K562 (cell line): ENCODE results near the gene SPINK9. TPM values are rescaled to one million over a fixed set of nuclear protein-coding genes. Genes with fewer than 3 reads are reported as not detected.

ENCODE experiments used
- CREB1 ChIP-seq, 2 experiments: sonication (generic) in 1 of 2; formaldehyde crosslinking in 1 of 2; IDR thresholded peaks; 2 replicates each; pipeline versions ENCODE4 v1.6.1 to v1.8.0; 2012 to 2022; ENCODE audit warnings: inconsistent platforms in 1 of 2, mild to moderate bottlenecking in 1 of 2, missing genetic modification reagents in 1 of 2, moderate library complexity in 1 of 2
- GATAD2A ChIP-seq: fragments of 450-650 bp; IDR thresholded peaks from 2 replicates; pipeline ENCODE4 v1.6.1; 2017
- HNRNPL ChIP-seq: fragments of 200-400 bp; formaldehyde crosslinking; IDR thresholded peaks from 2 replicates; pipeline ENCODE4 v1.6.1; 2017; ENCODE audit warnings: low read depth, mild to moderate bottlenecking, low read length
- MCM5 ChIP-seq: fragments of 450-650 bp; IDR thresholded peaks from 2 replicates; pipeline ENCODE4 v1.6.1; 2016; ENCODE audit warnings: low read depth
- POLR3G ChIP-seq: IDR thresholded peaks from 2 replicates; pipeline ENCODE4 v1.6.1; 2011; ENCODE audit not compliant: insufficient read length, insufficient replicate concordance; ENCODE audit errors: extremely low read depth
- SAFB ChIP-seq: fragments of 200-400 bp; formaldehyde crosslinking; IDR thresholded peaks from 2 replicates; pipeline ENCODE4 v1.6.1; 2017; ENCODE audit warnings: low read depth, low read length, borderline replicate concordance
- SAFB2 ChIP-seq: fragments of 200-400 bp; formaldehyde crosslinking; IDR thresholded peaks from 2 replicates; pipeline ENCODE4 v1.6.1; 2018; ENCODE audit warnings: borderline replicate concordance, low read length, low read depth, moderate library complexity; ENCODE audit not compliant: severe bottlenecking
- SREBF1 ChIP-seq: fragments of 150-350 bp; IDR thresholded peaks from 2 replicates; pipeline ENCODE4 v1.6.1; 2014; ENCODE audit warnings: antibody characterized with exemption, low read depth, low read length, borderline replicate concordance
- TCF7L2 ChIP-seq: fragments of 150-350 bp; IDR thresholded peaks from 2 replicates; pipeline ENCODE4 v1.6.1; 2016; ENCODE audit warnings: low read depth, mild to moderate bottlenecking, low read length, moderate library complexity
- ZNF408 ChIP-seq: fragments of 250-450 bp; sonication (Bioruptor Pico); IDR thresholded peaks from 2 replicates; pipeline ENCODE4 v1.4.0; 2020; ENCODE audit warnings: low read depth, mild to moderate bottlenecking, moderate library complexity
- ZZZ3 ChIP-seq: fragments of 450-650 bp; IDR thresholded peaks from 2 replicates; pipeline ENCODE4 v1.6.1; 2016; ENCODE audit warnings: antibody characterized with exemption, mild to moderate bottlenecking, moderate library complexity
- polyA plus RNA-seq, 8 experiments: library from polyadenylated mRNA; depleted of rRNA in 4 of 8; stranded (reverse) in 5 of 8; unstranded in 3 of 8; fragments of >200 nt; fragmentation: Nextera tagmentation in 2 of 8; fragmentation: Illumina TruSeq in 1 of 8; extraction: Ambion mirVana in 2 of 8; extraction: Trizol in 1 of 8; gene quantifications; 2 replicates each; pipeline versions ENCODE4 v1.2.1 to v1.2.3, GENCODE V29; 2011 to 2014; ENCODE audit warnings: inconsistent platforms in 1 of 8, missing spikeins in 1 of 8
- total RNA-seq, 7 experiments: library from RNA; depleted of rRNA in 6 of 7; stranded (reverse); fragments of >200 nt in 6 of 7; fragmentation: Illumina TruSeq in 2 of 7; extraction: Trizol in 2 of 7; gene quantifications; 2 replicates each; pipeline versions ENCODE4 v1.2.1 to v1.2.3, GENCODE V29; 2011 to 2021; ENCODE audit warnings: low replicate concordance in 1 of 7
- TF ChIP-seq, protein P1 (sequence below): fragments of 450-650 bp; formaldehyde crosslinking; IDR thresholded peaks from 2 replicates; pipeline ENCODE4 v1.4.0; 2022; ENCODE audit warnings: missing genetic modification characterization
- TF ChIP-seq, protein P2 (sequence below): fragments of 250-450 bp; sonication (Bioruptor Pico); IDR thresholded peaks from 2 replicates; pipeline ENCODE4 v1.5.0; 2021
- TF ChIP-seq, protein P3 (sequence below): fragments of 250-450 bp; sonication (Bioruptor Pico); IDR thresholded peaks from 2 replicates; pipeline ENCODE4 v1.5.0; 2021; ENCODE audit warnings: mild to moderate bottlenecking, moderate library complexity
- TF ChIP-seq, protein P4 (sequence below), 2 experiments: fragments of 150-350 bp in 1 of 2; IDR thresholded peaks; 2 replicates each; pipeline ENCODE4 v1.6.1; 2012 to 2016; ENCODE audit warnings: low read depth in 2 of 2, low read length in 2 of 2, mild to moderate bottlenecking in 1 of 2, moderate library complexity in 1 of 2
- TF ChIP-seq, protein P5 (sequence below): sonication (generic); formaldehyde crosslinking; IDR thresholded peaks from 2 replicates; pipeline ENCODE4 v1.8.0; 2022; ENCODE audit warnings: missing genetic modification reagents, mild to moderate bottlenecking, moderate library complexity, borderline replicate concordance

The SPINK9 gene
- total and polyA plus RNA-seq, 9 of the 15 experiments (the other 6 are each of a cell fraction or from before 2014, with no cell fraction given) = not detected

DNA sequence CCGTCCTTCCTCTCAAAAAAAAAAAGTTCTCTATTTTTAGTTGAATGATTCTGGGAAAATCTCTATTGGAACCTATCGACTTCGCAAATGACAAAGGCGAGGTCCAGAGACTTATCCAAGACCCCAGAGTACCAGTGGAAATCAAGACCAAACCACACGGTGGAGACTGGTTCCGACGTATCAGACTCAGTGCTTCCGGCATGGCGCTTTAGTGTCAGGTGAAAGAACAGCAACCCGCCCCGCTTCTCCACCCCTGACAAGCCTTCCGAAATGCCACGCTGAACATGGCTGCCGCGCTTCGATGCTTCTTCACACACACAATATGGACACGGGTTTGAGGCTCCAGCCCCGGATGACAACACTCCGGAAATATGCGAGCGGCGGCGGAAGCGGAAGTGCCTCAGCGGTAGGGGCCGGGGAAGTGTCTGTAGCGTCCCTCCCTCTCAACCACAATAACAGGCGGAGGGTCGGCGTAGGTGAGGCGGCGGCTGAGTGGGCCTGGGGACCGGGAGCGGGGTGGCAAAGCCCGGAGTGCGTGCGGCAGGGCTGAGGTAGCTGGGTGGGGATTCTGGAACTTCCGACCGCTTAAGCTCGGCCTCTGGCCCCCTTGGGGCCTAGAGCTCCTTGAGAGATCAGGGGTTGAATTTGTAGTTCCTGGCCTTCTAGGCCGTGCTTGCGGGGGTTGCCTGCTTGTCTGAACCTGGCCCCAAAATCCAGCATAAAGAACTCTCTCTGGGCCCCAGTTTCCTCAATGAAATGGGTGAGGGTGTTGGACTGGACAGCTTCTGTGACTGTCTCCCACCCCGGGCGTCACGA, 48.4 kb downstream of the SPINK9 start, which contains the start of gene FBXO38 (continued):
- TF ChIP-seq, protein P1, sequence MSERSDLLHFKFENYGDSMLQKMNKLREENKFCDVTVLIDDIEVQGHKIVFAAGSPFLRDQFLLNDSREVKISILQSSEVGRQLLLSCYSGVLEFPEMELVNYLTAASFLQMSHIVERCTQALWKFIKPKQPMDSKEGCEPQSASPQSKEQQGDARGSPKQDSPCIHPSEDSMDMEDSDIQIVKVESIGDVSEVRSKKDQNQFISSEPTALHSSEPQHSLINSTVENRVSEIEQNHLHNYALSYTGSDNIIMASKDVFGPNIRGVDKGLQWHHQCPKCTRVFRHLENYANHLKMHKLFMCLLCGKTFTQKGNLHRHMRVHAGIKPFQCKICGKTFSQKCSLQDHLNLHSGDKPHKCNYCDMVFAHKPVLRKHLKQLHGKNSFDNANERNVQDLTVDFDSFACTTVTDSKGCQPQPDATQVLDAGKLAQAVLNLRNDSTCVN = peak; percentile 3; the same call in 1 of the 2 replicates
- no peak for TF ChIP-seq SAFB
- no peak for TF ChIP-seq ZNF408 (CRISPR knock-in tag)
- TF ChIP-seq, protein P2, sequence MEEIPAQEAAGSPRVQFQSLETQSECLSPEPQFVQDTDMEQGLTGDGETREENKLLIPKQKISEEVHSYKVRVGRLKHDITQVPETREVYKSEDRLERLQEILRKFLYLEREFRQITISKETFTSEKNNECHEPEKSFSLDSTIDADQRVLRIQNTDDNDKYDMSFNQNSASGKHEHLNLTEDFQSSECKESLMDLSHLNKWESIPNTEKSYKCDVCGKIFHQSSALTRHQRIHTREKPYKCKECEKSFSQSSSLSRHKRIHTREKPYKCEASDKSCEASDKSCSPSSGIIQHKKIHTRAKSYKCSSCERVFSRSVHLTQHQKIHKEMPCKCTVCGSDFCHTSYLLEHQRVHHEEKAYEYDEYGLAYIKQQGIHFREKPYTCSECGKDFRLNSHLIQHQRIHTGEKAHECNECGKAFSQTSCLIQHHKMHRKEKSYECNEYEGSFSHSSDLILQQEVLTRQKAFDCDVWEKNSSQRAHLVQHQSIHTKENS (CRISPR knock-in tag) = no peak
- TF ChIP-seq, protein P3, sequence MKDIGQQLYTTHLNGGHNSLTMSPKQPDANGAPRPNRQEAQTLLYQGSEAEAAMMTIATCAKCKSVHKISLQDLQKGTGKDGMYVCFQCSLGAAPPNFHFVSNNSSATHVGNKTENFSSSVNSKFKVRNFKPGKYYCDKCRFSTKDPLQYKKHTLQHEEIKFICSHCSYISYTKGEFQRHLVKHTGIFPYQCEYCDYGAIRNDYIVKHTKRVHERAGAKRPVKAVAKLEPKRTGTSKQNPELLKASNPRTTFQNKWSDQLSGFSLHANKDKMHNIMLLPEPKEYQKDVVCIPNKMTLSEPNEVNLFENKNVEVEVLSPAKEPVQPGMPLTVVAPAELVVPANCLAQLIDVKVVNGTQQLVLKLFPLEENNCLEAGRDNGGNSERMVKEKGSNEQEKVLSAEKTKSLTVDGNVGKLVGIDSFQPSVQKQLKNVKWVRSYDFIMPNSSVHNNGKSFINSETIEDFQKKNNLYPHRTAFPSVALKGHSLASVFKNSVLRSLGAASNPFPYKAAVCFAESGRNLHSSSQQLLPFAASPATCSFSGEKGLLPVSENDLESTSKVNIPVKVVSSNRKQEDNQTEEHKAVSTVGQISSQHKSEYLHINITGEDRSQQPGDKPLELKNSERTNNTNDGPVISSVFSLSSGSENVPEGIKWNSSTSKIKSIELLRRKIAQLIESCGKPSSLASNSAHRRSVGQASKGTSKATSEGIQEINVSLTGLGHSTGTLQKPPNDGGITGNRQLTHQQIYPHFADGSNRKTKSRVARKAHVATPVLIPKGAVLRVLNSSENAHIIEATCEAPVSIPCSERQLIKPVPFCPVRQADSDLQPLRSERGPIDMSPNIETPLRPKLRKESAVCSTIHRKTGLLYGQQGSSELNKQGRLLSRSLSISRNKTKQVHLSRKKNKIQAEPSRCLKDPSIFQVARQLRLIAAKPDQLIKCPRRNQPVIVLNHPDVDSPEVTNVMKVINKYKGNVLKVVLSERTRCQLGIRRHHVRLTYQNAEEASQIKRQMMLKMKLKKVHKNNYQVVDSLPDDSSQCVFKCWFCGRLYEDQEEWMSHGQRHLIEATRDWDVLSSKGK = no peak
- TF ChIP-seq SREBF1 = no peak
- no peak for TF ChIP-seq MCM5
- TF ChIP-seq HNRNPL = no peak
- no peak for TF ChIP-seq GATAD2A
- TF ChIP-seq TCF7L2 = no peak
- TF ChIP-seq CREB1 (IDR thresholded peaks at IDR 0.05) = peak; percentile 77
- TF ChIP-seq CREB1 (CRISPR knock-in tag; IDR thresholded peaks at IDR 0.05) = peak; percentile 69
- TF ChIP-seq, protein P4, sequence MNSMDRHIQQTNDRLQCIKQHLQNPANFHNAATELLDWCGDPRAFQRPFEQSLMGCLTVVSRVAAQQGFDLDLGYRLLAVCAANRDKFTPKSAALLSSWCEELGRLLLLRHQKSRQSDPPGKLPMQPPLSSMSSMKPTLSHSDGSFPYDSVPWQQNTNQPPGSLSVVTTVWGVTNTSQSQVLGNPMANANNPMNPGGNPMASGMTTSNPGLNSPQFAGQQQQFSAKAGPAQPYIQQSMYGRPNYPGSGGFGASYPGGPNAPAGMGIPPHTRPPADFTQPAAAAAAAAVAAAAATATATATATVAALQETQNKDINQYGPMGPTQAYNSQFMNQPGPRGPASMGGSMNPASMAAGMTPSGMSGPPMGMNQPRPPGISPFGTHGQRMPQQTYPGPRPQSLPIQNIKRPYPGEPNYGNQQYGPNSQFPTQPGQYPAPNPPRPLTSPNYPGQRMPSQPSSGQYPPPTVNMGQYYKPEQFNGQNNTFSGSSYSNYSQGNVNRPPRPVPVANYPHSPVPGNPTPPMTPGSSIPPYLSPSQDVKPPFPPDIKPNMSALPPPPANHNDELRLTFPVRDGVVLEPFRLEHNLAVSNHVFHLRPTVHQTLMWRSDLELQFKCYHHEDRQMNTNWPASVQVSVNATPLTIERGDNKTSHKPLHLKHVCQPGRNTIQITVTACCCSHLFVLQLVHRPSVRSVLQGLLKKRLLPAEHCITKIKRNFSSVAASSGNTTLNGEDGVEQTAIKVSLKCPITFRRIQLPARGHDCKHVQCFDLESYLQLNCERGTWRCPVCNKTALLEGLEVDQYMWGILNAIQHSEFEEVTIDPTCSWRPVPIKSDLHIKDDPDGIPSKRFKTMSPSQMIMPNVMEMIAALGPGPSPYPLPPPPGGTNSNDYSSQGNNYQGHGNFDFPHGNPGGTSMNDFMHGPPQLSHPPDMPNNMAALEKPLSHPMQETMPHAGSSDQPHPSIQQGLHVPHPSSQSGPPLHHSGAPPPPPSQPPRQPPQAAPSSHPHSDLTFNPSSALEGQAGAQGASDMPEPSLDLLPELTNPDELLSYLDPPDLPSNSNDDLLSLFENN (IDR thresholded peaks at IDR 0.05; ENCODE audit: low read depth in 2 of 2, low read length in 2 of 2) = peak in 1 of 2 experiments; percentile 59; a peak in 1 of 4 replicates
- TF ChIP-seq POLR3G = no peak
- no peak for TF ChIP-seq SAFB2
- TF ChIP-seq ZZZ3 = peak; percentile 83; the same call in 1 of the 2 replicates
- TF ChIP-seq, protein P5, sequence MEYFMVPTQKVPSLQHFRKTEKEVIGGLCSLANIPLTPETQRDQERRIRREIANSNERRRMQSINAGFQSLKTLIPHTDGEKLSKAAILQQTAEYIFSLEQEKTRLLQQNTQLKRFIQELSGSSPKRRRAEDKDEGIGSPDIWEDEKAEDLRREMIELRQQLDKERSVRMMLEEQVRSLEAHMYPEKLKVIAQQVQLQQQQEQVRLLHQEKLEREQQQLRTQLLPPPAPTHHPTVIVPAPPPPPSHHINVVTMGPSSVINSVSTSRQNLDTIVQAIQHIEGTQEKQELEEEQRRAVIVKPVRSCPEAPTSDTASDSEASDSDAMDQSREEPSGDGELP (CRISPR knock-in tag) = peak; percentile 89
